Fibroblast of peridontal ligament (primary cell): ENCODE data around the gene FADS2.
A peak's percentile ranks its signal among the peaks of the same experiment; 100 is the strongest.
"Not testable (repeated sequence)": the region's sequence is repeated elsewhere in the genome, so short reads cannot be mapped to it uniquely, and the experiment has no call there.

Experiments used
- DNase-seq: peaks from one replicate; pipeline ENCODE4 v3.0.0-alpha.2; 2010; ENCODE audit errors: extremely low read depth

Gene FADS2

GRCh38 chr11:61868571-61869428 lies 40.7 kb downstream of the FADS2 start:
- no peak for DNase-seq

DNA sequence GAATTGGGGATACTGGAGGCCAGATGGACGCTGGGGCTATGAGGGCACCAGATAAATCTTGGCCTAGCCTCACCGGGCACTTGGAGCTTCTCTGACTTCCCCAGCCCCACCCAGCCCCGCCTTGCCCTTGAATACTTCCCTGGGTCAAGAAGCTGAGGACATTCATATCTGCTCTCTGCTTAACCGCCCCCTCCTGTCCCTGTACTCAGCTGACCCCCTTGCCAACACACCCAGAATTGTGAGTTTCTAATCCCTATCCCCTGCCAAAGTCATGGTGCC lies 41.3 kb downstream of the FADS2 start:
- no peak for DNase-seq

GRCh38 chr11:61869708-61870451 lies 41.8 kb downstream of the FADS2 start:
- no peak for DNase-seq

GRCh38 chr11:61870541-61871031 lies 42.5 kb downstream of the FADS2 start:
- peak; percentile 46 for DNase-seq

DNA sequence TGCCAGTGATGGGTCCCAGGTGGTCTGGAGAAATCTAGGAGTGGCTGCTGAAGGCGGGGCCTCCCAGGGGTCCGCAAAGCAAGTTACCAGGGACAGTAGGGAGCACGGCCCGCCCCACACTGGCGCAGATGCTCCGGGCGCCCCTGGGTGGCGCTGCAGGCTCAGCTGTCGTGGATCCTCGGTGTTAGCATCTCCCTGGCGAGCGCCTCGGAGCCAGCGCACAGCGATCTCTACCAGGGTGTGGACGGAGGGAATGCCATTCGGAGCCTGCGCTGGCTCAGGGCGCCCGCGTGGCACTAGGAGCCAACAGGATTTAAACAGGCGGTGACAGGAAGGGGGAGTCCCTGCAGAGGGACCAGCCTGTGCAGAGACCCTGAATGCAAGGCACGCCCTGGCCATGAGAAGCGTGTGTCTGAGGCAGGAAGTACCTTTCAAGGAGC lies 43.1 kb downstream of the FADS2 start:
- DNase-seq = peak; percentile 70

GRCh38 chr11:61872935-61873565 lies 45.0 kb downstream of the FADS2 start:
- DNase-seq = no peak

- DNase-seq = no peak
These were observed 45.7 kb downstream of the FADS2 start for GRCh38 chr11:61873588-61874376.

GRCh38 chr11:61874377-61874809 lies 46.3 kb downstream of the FADS2 start:
- DNase-seq = no peak

DNA sequence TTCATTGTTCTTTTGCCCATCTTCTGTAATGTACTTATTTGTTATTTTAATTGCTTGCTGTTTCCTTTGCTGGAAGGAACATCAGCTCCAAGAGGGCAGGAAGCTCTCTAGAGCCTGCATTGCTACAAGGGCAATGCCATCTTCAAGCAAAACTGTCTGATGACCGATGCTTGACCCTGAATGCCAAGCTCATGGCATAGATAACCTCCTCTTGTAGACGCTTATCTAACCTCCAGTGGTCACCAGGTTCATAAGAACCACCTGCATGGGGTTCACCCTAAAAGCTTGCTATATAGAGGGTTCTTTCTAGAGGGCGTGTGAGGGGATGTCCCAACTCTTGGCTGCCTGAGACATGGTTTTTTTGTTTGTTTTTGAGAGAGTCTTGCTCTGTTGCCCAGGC lies 46.8 kb downstream of the FADS2 start:
- DNase-seq = no peak

GRCh38 chr11:61875698-61876097 lies 47.6 kb downstream of the FADS2 start:
- no peak for DNase-seq

- DNase-seq = no peak
These were observed 51.1 kb downstream of the FADS2 start for GRCh38 chr11:61879152-61879551.

DNA sequence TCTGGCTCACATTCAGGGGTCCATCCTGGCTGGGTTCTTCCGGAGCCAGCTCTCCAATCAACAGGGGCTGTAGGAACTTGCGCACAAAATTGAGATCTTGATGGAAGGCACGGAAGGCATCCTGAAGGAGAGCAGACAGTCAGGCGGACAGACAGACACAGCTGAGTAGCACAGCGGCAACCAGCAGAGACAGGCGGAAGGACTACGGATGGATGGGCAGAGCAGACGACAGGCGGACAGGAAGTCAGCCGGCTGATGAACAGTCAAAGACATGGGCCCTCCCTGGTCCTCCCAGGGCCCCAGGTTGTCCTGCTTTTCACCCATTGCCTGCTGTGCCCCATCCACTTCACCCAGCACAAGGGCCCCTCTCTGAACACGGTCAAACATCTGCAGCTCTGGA lies 51.9 kb downstream of the FADS2 start:
- DNase-seq = no peak

- no peak for DNase-seq
These were observed 52.4 kb downstream of the FADS2 start for GRCh38 chr11:61880454-61880853.

GRCh38 chr11:61881397-61881796 lies 53.3 kb downstream of the FADS2 start:
- no peak for DNase-seq

- not testable (repeated sequence) for DNase-seq
These were observed 54.2 kb downstream of the FADS2 start for GRCh38 chr11:61882267-61882666.

DNA sequence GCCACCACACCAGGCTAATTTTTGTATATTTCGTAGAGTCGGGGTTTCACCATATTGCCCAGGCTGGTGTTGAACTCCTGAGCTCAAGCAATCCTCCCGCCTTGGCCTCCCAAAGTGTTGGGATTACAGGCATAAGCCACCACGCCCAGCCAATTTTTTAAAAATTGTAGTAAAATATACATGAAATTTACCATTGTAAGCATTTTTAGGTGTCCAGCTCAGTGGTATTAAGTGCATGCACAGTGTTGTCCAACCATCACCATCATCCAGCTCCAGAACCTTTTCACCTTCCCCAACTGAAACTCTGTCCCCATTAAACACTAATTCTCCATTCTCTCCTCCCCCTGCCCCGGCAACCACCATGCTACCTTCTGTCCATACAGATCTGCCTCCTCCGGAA lies 54.8 kb downstream of the FADS2 start:
- DNase-seq = no peak

DNA sequence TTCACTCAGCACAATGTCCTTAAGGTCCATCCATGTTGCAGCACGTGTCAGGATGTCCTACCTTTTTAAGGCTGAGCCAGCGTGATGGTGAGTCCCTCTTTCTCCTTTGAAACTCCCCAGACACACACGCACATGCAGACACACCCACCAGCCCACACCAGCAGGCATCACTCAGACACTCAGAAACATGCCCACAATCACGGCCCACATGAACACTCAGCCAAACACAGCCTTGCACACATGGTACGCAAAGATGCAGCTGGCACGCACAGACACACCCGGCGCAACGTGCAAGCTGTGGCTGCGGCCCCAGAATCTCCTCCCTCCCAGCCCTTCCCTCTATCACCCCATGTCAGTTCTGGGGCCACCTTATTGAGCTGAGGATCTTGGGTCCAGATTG lies 55.2 kb downstream of the FADS2 start:
- no peak for DNase-seq

DNA sequence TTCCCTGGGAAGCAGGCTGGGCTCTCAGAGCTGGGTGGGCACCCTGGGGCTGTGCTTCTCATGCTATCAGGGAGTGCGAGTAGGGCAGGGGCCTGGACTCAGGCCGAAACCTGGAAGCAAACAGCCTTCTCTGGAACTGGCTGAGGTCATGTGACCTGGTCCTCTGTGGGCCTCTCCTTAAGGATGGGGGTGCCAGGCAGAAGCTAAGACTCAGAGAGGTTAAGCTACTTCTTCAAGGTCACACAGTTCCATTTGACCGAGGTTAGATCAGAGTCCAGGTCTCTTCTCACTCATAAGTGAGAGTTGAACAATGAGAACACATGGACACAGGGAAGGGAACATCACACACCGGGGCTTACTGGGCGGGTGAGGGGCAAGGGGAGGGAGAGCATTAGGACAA lies 55.8 kb downstream of the FADS2 start:
- no peak for DNase-seq

- no peak for DNase-seq
These were observed 57.2 kb downstream of the FADS2 start for GRCh38 chr11:61885166-61885778.

DNA sequence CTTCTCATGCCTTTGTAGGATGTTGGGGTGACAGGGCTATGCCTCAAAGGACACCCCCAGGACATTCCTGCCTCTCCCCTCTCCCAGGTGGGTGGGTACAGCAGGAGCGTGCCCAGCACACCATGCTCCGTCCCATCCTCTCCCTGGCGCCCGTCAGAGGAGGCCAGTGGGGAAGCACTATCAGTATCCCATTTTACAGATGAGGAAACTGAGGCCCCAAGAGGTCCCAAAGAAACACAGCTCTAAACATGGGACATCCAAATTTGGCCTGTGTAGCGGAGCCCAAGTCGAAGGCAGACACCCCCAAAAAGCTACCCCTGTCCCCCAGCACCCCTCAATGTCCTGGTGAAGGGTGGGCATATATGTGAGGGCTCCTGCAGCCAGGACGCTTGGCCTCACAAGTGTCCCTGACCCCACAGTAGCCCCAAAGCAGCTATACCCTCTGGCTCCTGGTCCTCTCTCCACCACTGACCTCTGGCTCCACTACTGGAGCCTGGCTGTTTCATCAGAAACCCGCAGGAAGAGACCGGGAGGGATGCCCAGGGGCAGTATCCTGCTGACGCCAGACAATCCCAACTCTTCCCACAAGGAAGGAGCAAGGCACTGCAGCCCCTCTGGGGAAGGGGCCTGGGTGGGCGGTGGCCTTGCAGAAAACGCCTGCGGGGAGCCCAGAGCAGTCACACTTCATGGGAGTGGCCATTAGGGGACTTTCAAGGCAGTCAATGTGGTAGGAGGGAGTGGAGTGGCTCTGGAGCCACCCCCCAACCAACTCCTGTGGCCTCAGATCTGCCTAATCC lies 57.9 kb downstream of the FADS2 start:
- DNase-seq = no peak

GRCh38 chr11:61886643-61887042 lies 58.5 kb downstream of the FADS2 start:
- no peak for DNase-seq
